GM12874 (cell line): ENCODE measurements around the gene ITGA1.

Experiments
- TF ChIP-seq, protein P1 (sequence below): IDR thresholded peaks from 2 replicates; pipeline ENCODE4 v1.5.1; 2011; ENCODE audit warnings: low read depth, mild to moderate bottlenecking, control low read depth, low read length, moderate library complexity; ENCODE audit not compliant: insufficient read depth

The ITGA1 gene

DNA sequence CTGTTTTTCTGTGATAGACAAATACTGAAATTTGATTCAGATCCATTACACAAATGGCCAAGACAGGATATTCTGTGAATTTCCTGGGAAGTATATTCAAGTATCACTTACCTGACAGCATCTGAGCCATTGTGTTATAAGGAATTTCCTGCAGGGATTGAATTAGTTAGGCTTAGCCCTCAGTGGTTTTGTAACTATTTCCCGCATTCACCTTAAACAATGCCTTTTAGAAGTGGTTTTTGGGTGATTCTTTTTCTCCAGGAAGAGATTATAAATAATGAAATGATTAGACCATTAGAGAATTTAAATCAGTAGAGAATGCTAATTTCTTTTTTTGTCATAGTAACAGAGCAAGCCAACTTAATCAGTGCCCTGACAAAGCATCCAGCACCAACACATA lies 30.6 kb downstream of the ITGA1 start:
- TF ChIP-seq, protein P1, sequence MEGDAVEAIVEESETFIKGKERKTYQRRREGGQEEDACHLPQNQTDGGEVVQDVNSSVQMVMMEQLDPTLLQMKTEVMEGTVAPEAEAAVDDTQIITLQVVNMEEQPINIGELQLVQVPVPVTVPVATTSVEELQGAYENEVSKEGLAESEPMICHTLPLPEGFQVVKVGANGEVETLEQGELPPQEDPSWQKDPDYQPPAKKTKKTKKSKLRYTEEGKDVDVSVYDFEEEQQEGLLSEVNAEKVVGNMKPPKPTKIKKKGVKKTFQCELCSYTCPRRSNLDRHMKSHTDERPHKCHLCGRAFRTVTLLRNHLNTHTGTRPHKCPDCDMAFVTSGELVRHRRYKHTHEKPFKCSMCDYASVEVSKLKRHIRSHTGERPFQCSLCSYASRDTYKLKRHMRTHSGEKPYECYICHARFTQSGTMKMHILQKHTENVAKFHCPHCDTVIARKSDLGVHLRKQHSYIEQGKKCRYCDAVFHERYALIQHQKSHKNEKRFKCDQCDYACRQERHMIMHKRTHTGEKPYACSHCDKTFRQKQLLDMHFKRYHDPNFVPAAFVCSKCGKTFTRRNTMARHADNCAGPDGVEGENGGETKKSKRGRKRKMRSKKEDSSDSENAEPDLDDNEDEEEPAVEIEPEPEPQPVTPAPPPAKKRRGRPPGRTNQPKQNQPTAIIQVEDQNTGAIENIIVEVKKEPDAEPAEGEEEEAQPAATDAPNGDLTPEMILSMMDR = no peak

DNA sequence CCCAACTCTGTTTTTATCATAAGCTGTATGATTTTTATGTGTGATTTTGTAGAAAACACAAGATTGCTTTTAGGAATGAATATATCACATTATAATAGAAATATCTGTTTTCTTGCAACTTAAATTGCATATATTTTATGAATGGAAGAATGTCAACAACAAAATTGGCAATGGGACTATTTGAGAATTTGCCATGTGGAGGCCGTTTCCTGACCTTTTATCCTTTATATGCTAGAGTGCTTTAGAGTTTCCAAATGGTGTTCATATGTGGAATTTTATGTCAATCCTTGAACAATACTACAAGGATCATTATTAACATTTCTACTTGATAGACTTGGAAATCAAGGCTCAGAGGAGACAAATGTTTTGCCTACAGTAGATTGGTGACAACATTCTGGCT lies 34.2 kb downstream of the ITGA1 start:
- TF ChIP-seq, protein P1 = no peak

DNA sequence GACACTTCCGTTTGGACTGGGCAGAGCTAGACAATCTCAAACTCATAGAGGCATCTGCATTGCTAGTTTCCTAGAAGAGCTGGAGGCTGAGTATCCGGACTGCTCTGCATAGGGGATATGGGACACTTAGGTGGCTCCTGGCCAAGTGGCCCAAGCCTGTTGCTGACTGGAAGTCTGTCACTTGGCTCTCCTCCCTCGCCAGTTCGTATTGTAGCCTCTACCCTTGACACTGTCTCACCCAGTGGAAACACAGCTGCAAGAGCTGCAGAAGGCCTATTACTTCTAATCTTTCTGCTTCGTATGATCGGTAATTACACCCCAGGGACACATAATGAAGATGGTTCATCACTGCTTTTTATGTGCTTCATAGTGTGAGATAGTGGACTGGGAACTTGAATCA lies 34.7 kb downstream of the ITGA1 start:
- TF ChIP-seq, protein P1 = no peak

DNA sequence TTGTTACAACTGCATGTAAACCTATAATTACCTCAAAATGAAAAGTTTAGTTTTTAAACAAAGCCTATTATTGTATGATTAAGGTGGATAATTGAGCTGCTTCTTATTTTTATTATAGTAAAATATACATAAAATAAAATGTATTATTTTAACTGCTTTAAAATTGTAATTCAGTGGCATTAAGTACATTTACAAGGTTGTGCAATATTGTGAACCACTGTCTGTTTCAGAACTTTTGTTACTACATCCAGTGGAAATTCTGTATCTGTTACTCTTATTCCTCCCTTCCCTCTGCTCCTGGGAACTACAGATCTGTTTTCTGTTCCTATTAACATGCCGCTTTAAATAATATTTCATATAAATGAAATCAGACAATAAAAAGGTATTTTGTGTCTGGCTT lies 37.1 kb downstream of the ITGA1 start:
- TF ChIP-seq, protein P1 = no peak

DNA sequence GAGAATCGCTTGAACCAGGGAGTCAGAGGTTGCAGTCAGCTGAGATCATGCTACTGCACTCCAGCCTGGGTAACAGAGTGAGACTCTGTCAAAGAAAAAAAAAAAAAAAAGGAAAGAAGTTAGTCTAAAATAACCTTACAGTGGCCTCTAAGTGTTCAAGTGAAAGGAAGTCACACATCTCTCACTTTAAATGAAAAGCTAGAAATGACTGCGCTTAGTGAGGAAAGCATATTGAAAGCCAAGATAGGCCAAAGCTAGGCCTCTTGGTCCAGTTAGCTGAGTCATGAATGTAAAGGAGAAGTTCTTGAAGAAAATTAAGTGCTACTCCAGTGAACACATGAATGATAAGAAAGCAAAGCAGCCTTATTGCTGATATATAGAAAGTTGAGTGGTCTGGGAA lies 38.1 kb downstream of the ITGA1 start:
- TF ChIP-seq, protein P1 = no peak

DNA sequence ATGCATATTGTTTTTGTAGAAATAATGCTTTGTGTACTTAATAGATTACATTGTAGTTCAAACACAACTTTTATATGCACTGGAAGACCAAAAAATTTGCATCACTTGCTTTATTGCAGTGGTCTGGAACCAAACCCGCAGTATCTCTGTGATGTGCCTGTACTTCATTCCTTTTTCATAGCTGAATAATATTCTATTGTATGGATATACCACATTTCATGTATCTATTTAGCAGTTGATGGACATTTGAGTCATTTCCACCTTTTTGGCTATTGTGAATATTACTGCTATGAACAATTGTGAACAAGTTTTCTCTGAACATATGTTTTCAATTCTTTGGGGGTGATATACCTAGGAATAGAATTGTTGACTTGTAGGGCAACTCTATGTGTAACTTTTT lies 40.1 kb downstream of the ITGA1 start:
- TF ChIP-seq, protein P1 = no peak

DNA sequence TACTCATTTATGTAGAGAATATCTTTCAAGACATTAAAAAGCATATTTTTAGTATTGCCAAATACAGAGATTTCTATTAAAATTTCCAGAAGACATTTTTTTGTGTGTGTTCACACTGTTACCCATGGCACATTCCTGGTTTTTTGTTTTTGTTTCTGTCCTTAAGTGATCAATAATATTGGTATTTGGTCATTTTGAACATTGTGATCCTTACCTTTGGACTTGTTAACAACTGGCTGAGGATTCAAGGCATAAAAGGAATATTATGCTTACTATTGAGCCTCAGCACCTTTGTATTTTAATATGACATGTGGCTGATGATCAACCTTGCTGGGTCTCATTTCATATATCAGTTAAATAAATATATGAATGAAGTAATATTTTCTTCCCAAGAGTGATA lies 41.9 kb downstream of the ITGA1 start:
- TF ChIP-seq, protein P1 = no peak

DNA sequence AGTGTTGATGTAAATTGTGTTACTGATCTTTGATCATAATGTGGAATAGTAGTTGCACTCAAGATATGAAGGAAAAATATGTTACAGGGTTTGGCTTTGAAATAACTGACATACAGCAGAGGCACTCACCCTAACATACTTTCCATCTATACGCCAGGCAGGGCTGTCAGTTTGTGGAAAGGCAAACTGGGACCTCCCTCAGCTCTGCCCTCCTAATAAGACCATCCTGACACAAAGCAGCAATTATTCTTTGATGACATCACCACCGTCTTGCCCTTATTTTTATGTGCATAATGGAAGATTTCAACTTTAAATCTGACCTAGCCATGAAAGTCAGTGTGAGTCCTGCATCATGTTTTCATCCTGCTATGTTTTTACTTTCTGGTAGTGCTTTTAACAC lies 42.9 kb downstream of the ITGA1 start:
- TF ChIP-seq, protein P1 = no peak
